ENCODE data around the gene ESYT2. TPM values are rescaled to one million over a fixed set of nuclear protein-coding genes. Genes with fewer than 3 reads are reported as not detected.
A peak's percentile ranks its signal among the peaks of the same experiment; 100 is the strongest.

The ESYT2 gene
- total and polyA plus RNA-seq, 9 of the 15 experiments (the other 6 are each of a cell fraction or from before 2014, with no cell fraction given): 5.8 to 86.9 (median 64.7) TPM

DNA sequence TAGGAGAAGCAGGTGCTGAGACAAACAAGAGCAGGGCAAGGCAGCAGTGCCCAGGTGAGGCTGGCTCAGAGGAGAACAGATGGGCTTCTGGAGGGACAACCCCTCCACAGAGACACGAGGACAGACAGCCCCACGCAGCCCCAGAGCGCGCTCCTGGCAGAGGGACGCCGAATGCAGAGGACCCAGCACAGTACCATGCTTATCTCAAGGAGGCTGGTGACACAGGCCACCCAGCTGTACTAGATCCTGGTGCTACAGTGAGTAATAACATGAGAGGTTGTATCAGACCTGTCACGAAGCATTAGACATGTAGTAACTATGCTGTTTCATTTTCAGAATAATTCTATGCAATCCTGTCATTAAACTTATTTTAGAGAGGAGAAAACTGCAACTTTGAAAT lies 64.3 kb downstream of the ESYT2 start:
- Histone ChIP-seq H3K27ac (ENCODE audit: extremely low read depth, low read depth, low read length) (no peak overlapping the region), H3K4me3 (no peak overlapping the region), H3K27me3 (ENCODE audit: control insufficient read depth in 2 of 2, insufficient read depth in 2 of 2, low read length in 2 of 2) (no peaks in the 10 kb centered on the region), H2AFZ (ENCODE audit: low read depth, low read length) (no peak overlapping the region), H3K4me2 (ENCODE audit: insufficient read depth, low read length) (no peak overlapping the region), H3K9me3 (replicated peaks; ENCODE audit: control insufficient read depth, insufficient read depth, low read depth, low read length) (no peaks in the 10 kb centered on the region), H3K9me1 (ENCODE audit: control insufficient read depth, insufficient read depth, low read length) (no peaks in the 10 kb centered on the region), H4K20me1 (replicated peaks; ENCODE audit: control insufficient read depth, insufficient read depth, low read length) (no peaks in the 10 kb centered on the region), H3K36me3 (ENCODE audit: control insufficient read depth, insufficient read depth, low read length) (peaks cover 76% of the 10 kb centered on the region), H3K4me1 (replicated peaks in 1 of 2; ENCODE audit: control insufficient read depth in 2 of 2, insufficient read depth in 2 of 2, low read length in 2 of 2) (peaks cover 0 to 3% of the 10 kb centered on the region in 2 experiments; a peak in 1 of 5 replicates), H3K9ac (ENCODE audit: insufficient read depth in 1 of 2, low read depth in 2 of 2, low read length in 2 of 2) (0 out of 4 replicates have a peak overlapping the region, but pooled peaks of 1 of the 2 experiments have one; percentile 21), H3K79me2 (ENCODE audit: control insufficient read depth, insufficient read depth, low read length) (no peaks in the 10 kb centered on the region)
- in situ Hi-C loops (cut with MboI): no loop called here
- no TSS peak for BruUV-seq (replicated peaks)
- ChIA-PET CTCF (ENCODE audit: low intra/inter-chr PET ratio) (no interaction called here), POLR2A (interaction anchor here (1.1 kb wide), 1 partner anchor 12 kb away, joined by 4 read pairs; no protein-coding TSS in a partner anchor)
- ATAC-seq (no peak), FAIRE-seq (no peak), DNase-seq (ENCODE audit: extremely low read depth in 1 of 4, low spot score in 3 of 4) (no peak)
- 95% methylated on average over 7 of the region's 7 CpGs for WGBS (ENCODE audit: insufficient coverage, low coverage, missing lambda C conversion rate)
- intact Hi-C loops (cut with micrococcal nuclease): loop anchor here (5.0 kb wide), 1 partner anchor 212 kb away; no protein-coding TSS in a partner anchor
- TF ChIP-seq ADNP (tag; IDR thresholded peaks at IDR 0.05) (no peak), DIDO1 (tag; IDR thresholded peaks at IDR 0.05; ENCODE audit: low read depth) (no peak), NFXL1 (CRISPR knock-in tag; IDR thresholded peaks at IDR 0.05) (no peak), RFX7 (CRISPR knock-in tag; IDR thresholded peaks at IDR 0.05) (no peak), DDX20 (tag; IDR thresholded peaks at IDR 0.05; ENCODE audit: low read depth) (no peak), ZNF707 (CRISPR knock-in tag; conservative IDR thresholded peaks at IDR 0.05) (no peak), BCL6 (CRISPR knock-in tag; IDR thresholded peaks at IDR 0.05) (no peak), POLR2B (IDR thresholded peaks at IDR 0.05; ENCODE audit: low read depth, partially characterized antibody) (no peak), HNRNPK (IDR thresholded peaks at IDR 0.05; ENCODE audit: low read depth, low read length, poor library complexity, severe bottlenecking) (no peak)
- TF ChIP-seq, protein P1, sequence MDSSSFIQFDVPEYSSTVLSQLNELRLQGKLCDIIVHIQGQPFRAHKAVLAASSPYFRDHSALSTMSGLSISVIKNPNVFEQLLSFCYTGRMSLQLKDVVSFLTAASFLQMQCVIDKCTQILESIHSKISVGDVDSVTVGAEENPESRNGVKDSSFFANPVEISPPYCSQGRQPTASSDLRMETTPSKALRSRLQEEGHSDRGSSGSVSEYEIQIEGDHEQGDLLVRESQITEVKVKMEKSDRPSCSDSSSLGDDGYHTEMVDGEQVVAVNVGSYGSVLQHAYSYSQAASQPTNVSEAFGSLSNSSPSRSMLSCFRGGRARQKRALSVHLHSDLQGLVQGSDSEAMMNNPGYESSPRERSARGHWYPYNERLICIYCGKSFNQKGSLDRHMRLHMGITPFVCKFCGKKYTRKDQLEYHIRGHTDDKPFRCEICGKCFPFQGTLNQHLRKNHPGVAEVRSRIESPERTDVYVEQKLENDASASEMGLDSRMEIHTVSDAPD (CRISPR knock-in tag; IDR thresholded peaks at IDR 0.05): no peak
- TF ChIP-seq, protein P2, sequence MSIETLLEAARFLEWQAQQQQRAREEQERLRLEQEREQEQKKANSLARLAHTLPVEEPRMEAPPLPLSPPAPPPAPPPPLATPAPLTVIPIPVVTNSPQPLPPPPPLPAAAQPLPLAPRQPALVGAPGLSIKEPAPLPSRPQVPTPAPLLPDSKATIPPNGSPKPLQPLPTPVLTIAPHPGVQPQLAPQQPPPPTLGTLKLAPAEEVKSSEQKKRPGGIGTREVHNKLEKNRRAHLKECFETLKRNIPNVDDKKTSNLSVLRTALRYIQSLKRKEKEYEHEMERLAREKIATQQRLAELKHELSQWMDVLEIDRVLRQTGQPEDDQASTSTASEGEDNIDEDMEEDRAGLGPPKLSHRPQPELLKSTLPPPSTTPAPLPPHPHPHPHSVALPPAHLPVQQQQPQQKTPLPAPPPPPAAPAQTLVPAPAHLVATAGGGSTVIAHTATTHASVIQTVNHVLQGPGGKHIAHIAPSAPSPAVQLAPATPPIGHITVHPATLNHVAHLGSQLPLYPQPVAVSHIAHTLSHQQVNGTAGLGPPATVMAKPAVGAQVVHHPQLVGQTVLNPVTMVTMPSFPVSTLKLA (conservative IDR thresholded peaks at IDR 0.05): no peak
- TF ChIP-seq, protein P3, sequence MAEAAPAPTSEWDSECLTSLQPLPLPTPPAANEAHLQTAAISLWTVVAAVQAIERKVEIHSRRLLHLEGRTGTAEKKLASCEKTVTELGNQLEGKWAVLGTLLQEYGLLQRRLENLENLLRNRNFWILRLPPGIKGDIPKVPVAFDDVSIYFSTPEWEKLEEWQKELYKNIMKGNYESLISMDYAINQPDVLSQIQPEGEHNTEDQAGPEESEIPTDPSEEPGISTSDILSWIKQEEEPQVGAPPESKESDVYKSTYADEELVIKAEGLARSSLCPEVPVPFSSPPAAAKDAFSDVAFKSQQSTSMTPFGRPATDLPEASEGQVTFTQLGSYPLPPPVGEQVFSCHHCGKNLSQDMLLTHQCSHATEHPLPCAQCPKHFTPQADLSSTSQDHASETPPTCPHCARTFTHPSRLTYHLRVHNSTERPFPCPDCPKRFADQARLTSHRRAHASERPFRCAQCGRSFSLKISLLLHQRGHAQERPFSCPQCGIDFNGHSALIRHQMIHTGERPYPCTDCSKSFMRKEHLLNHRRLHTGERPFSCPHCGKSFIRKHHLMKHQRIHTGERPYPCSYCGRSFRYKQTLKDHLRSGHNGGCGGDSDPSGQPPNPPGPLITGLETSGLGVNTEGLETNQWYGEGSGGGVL (CRISPR knock-in tag; IDR thresholded peaks at IDR 0.05): no peak
- TF ChIP-seq, protein P4, sequence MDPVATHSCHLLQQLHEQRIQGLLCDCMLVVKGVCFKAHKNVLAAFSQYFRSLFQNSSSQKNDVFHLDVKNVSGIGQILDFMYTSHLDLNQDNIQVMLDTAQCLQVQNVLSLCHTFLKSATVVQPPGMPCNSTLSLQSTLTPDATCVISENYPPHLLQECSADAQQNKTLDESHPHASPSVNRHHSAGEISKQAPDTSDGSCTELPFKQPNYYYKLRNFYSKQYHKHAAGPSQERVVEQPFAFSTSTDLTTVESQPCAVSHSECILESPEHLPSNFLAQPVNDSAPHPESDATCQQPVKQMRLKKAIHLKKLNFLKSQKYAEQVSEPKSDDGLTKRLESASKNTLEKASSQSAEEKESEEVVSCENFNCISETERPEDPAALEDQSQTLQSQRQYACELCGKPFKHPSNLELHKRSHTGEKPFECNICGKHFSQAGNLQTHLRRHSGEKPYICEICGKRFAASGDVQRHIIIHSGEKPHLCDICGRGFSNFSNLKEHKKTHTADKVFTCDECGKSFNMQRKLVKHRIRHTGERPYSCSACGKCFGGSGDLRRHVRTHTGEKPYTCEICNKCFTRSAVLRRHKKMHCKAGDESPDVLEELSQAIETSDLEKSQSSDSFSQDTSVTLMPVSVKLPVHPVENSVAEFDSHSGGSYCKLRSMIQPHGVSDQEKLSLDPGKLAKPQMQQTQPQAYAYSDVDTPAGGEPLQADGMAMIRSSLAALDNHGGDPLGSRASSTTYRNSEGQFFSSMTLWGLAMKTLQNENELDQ (CRISPR knock-in tag; IDR thresholded peaks at IDR 0.05; ENCODE audit: borderline replicate concordance): no peak

Data from K562 (cell line).